HG03442 (cell line): ENCODE data around the gene RYR3.

Experiments used
- ATAC-seq: cut with Tn5 transposase; IDR thresholded peaks from one replicate; pipeline ENCODE4 v1.9.1; 2021; ENCODE audit warnings: mild to moderate bottlenecking, moderate library complexity; ENCODE audit not compliant: unreplicated experiment

RYR3 gene

DNA sequence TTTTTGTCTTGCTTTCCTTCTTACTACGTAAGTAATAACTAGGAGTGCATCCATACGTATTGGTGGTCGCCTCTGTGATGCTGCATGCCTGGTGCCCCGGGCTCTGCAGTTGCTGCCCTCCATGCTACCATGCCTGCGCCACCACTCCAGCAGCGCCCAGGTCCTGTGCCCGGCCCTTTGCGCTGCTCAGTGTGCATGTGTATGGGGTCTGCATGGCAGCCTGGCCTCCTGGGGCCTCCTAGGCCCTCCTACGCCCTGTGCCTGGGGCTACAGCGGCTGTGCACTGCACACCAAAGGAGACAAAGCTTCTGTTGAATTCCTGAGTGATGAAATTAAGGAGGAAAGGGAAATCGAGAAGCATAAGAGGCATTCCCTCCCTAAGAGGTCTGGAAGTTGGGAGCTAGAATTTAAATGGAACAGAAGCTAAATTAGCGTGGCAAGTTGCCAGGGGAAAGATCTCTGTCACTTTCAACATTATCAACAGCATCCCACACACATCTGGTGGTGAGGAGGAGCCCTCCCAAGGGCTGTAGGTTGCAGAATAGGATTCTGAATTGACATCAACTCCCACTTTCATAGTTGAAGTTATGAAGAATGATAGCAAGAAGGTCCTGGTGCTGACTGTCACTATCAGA is 382.5 kb downstream of the RYR3 start:
- no peak for ATAC-seq

DNA sequence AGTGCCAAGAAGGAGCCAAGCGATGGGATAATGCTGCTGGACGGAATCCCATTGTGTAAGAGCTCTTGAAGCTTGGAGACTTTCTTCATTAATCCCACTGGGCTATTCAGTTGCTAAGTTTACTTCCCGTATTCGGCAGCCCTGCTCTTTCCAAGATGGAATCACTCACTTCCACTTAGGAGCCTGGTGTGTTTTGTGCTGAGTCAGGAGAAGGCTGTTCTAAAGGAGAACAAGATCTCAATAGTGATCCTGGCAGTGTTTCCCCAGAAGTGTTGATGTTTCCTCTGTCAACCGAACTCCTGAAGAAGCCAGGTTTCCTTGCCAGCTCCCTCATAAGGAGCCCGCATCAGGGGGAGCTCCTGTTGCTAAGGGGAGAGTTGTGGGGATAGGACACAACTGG is 387.4 kb downstream of the RYR3 start:
- ATAC-seq: no peak

GRCh38 chr15:33699145-33699544 is 388.4 kb downstream of the RYR3 start:
- no peak for ATAC-seq

GRCh38 chr15:33699691-33700447 is 389.1 kb downstream of the RYR3 start:
- no peak for ATAC-seq

DNA sequence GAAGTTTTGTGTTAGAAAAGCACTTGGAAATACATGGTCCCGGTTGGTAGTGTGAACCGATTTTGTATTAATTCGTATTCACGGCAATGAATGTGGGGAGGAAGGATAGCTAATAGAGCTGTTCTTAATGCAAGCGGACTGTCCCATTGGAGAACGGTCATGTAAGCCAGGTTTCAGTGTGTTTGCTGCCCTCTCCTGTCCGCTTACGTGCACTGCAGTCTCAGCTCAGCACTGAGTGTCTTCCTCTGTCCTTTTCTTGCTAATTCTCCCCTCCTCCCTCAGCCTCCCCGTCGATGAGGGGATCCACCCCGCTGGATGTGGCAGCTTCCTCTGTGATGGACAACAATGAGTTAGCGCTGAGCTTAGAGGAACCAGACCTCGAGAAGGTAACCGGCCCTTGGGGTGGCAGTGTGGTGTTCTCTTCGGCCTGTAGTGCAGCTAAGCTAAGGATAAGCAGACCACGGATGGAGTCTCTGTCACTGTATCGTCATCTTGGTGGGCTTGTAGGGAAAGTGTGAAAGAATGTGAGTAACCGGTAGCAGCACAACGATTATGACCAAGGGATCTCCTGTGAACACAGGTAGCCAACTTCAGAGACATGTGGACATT is 390.0 kb downstream of the RYR3 start:
- ATAC-seq: no peak

DNA sequence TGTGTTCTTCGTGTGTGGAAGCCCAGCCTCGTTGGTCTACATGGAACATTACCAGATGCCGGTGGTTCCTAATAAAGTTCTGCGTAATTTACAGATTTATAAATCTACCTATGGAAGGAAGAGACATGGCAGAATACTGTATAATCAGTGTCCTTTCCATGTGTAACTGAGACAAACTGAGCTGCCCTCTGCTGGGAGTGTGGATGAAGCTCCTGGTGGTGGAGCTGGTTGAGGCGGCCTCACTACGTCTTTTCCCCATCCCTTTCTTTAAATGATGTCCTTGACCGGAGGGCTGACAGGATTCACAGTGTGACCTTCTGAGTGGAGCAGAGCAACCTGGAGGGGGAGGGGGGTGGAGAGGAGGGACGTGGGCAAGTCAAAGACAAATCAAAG is 390.5 kb downstream of the RYR3 start:
- no peak for ATAC-seq

DNA sequence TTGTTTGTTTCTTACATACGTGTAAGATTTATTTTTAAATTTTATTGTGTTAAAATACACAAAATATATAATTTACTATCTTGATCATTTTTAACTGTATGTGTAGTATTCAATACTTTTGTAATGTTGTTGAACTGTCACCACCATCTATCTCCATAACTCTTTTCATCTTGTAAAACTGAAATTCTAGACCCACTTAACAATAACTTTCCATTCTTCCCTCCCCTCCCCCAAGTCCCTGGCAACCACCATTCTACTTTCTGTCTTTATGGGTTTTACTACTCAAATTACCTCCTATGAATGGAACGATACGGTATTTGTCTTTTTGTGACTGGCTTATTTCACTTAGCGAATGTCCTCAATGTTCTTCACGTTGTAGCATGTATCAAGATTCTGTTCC is 395.4 kb downstream of the RYR3 start:
- ATAC-seq: no peak

- ATAC-seq: no peak
Measured at GRCh38 chr15:33710748-33711147, 400.0 kb downstream of the RYR3 start.

GRCh38 chr15:33716025-33716424 is 405.3 kb downstream of the RYR3 start:
- ATAC-seq: no peak

DNA sequence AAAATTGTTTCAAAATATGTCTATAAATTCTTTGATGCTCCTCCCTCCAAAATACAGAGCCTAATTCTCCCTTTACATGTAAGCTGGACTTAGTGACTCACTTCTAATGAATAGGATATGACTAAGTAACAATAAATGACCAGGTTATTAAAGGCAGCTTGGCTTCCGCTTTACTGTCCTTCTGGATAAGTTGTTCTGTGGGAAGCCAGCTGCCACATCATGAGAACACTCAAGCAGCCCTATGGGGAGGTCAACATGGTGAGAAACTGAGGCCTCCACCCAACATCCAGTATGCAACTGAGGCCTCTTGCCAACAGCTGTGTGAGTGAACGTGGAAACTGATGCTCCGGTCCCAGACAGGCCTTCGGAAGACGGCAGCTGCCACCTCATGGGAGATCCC is 410.2 kb downstream of the RYR3 start:
- no peak for ATAC-seq

DNA sequence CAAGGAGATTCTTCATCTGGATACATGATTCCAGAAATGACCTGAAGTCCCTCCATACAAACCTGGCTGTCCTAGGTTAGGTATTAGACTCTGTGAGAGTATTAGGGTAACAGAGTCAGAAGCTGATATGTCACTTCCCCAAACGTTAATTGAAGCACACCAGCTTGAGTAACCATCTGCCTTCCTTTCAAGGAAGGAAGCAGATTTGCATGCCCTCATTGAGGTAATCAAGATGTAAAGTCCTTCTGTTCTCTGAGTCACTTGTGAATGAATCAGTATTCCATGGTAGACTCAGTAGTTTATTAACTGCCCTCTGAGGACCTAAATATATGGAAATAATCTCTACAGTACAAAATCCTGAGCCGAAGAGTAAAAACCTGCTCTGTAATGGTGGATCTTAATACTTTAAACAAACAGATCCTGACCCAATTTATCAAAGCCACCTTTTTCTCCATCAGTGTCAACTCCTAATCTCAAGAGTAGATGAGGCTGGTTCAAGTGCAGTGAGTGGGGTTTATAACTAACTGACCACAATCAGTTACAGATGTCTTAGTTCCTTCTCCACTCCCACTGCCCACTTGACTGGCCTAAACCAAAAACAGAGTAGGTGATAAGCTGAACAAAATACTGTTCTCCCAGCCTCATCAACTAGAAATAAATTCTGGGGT is 411.4 kb downstream of the RYR3 start:
- ATAC-seq: peak; percentile 70

DNA sequence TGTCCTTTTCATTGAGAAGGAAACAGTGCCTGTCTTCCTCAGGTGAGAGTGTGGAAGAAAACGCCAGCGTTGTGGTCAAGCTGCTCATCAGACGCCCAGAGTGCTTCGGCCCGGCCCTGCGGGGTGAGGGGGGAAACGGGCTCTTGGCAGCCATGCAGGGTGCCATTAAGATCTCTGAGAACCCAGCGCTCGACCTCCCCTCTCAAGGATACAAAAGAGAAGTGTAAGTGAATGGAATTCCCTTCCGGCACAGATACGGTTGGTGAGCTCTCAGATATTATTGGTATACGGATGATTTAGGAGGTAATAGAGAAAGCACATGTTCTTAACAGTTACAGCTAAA is 411.9 kb downstream of the RYR3 start:
- no peak for ATAC-seq

GRCh38 chr15:33724321-33725036 is 413.7 kb downstream of the RYR3 start:
- ATAC-seq: no peak

DNA sequence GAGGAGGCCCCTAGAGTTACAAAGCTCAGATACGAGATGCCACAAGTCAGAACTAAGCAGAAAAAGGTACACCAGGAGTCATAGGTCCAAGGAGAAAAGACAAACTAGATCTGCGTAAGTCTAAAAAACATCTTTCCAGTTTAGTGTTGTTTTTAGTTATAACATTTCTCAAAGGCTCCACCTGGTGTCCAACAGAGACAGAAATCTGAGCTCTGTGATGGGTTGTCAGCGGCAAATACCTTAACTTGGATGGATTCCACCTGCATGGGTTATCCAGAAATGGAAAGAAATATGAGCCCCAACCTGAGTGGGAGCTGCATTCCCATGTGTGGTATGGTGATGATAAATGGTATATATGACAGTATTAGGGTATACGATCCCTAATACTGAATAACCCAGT is 418.9 kb downstream of the RYR3 start:
- no peak for ATAC-seq

DNA sequence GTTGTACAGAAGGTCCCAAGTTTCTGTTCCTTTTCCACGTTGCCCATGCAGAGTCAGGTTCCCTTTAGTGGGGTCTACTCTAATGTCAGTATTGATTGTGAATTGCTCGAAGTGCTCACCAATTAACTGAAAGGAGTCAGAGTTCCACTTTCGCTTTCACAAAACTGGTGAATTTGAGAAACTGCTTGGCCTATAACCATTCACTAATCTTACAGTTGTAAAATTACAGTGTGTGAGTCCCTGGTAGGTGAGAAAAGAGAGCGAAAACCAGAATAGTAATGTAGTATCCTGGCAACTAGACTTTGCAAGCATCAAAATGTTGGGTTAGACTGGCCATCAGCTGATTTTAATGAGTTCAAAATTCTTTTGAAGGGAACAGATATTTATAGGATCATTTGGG is 420.0 kb downstream of the RYR3 start:
- ATAC-seq: peak; percentile 46

GRCh38 chr15:33735143-33735542 is 424.4 kb downstream of the RYR3 start:
- ATAC-seq: no peak

DNA sequence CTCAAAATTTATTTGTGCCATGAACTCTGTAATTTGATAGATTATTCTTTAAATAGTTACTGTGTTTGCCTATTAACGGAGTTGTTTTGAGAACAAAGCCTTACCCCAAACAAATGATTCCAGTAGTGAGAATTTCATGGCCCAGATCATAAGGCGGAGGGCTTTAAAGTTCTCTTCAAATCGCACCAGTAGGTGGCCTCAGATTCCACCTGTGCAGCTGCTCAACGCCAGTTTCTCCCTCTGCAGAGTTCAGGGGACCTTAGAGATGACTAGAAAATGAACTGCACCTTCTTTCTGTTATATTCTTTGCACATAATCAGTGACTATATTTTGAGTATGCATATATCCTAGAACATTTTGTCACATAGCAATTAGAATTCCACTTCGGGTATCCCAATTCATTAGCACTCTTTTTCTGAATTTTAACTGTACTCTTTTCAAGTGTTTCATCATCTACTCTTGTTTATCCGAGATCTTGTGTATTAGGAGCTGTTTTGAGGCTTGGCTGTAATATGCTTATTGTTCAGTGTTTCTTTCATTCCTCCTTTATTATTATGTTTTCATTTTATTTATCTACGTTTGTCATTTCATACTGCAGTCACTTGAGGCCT is 425.0 kb downstream of the RYR3 start:
- ATAC-seq: no peak

- no peak for ATAC-seq
Measured at GRCh38 chr15:33737687-33738601, 427.2 kb downstream of the RYR3 start.

- ATAC-seq: no peak
Measured at GRCh38 chr15:33738941-33739664, 428.3 kb downstream of the RYR3 start.
